H1 (cell line): Measurements from ENCODE around the gene OR2V1. TPM values are rescaled to one million over a fixed set of nuclear protein-coding genes. Genes with fewer than 3 reads are reported as not detected.

ENCODE experiments used
- CTCF ChIA-PET: fragments of 300-600 bp; sonication (Branson Sonifier 250); formaldehyde crosslinking; loops from one replicate; lab custom pipeline; 2021; ENCODE audit not compliant: partially characterized antibody; lab: Charles Lee
- POLR2A ChIA-PET: fragments of 300-600 bp; sonication (Branson Sonifier 250); formaldehyde crosslinking; loops from one replicate; lab custom pipeline; 2021; ENCODE audit warnings: inconsistent platforms; ENCODE audit not compliant: partially characterized antibody; lab: Charles Lee
- DNase-seq, 2 experiments: peaks; one replicate each; pipeline versions ENCODE4 v3.0.0 to v3.0.0-alpha.2; 2010 to 2022; ENCODE audit warnings: low spot score in 2 of 2, low read depth in 1 of 2, mixed read lengths in 1 of 2
- FAIRE-seq: peaks from 2 replicates; lab custom pipeline; 2011; peaks lifted over from hg19 to GRCh38; lab: Jason Lieb, UNC
- H2AFZ ChIP-seq: 2 replicates; pipeline ENCODE4 v1.8.1; 2012; ENCODE audit warnings: low read length, inconsistent platforms
- H2AK5ac ChIP-seq: 2 replicates; pipeline ENCODE4 v1.6.1; 2013; ENCODE audit warnings: low read depth, low read length
- H2BK120ac ChIP-seq: replicated peaks from 2 replicates; pipeline ENCODE3; 2013; ENCODE audit warnings: low read depth, low read length, inconsistent platforms
- H2BK12ac ChIP-seq: 2 replicates; pipeline ENCODE4 v1.6.1; 2013; ENCODE audit warnings: low read depth, low read length
- H2BK15ac ChIP-seq: 2 replicates; pipeline ENCODE4 v1.6.1; 2013; ENCODE audit warnings: low read length
- H2BK20ac ChIP-seq: 2 replicates; pipeline ENCODE4 v1.6.1; 2013; ENCODE audit warnings: low read length
- H2BK5ac ChIP-seq: 2 replicates; pipeline ENCODE4 v1.6.1; 2013; ENCODE audit warnings: low read depth, low read length
- H3K14ac ChIP-seq: 2 replicates; pipeline ENCODE4 v1.6.1; 2013; ENCODE audit warnings: inconsistent platforms; ENCODE audit not compliant: insufficient read length
- H3K18ac ChIP-seq: 2 replicates; pipeline ENCODE4 v1.6.1; 2013; ENCODE audit warnings: low read length; ENCODE audit errors: extremely low read depth
- H3K23ac ChIP-seq: 2 replicates; pipeline ENCODE4 v1.6.1; 2013; ENCODE audit warnings: inconsistent platforms; ENCODE audit not compliant: insufficient read length
- H3K23me2 ChIP-seq: 2 replicates; pipeline ENCODE4 v1.6.1; 2013; ENCODE audit warnings: low read depth, low read length
- H3K27ac ChIP-seq: 2 replicates; pipeline ENCODE4 v1.6.1; 2011; ENCODE audit warnings: low read depth, low read length, inconsistent platforms
- H3K27me3 ChIP-seq, 4 experiments: replicated peaks in 1 of 4; 1 replicate in 1 of 4; 2 replicates in 3 of 4; pipeline versions ENCODE4 v1.6.1 to v1.8.1; 2011 to 2013; ENCODE audit warnings: low read length in 3 of 4, mild to moderate bottlenecking in 3 of 4, inconsistent platforms in 2 of 4, mixed read lengths in 2 of 4, moderate library complexity in 1 of 4; ENCODE audit not compliant: control insufficient read depth in 3 of 4, insufficient read depth in 3 of 4; ENCODE audit errors: extremely low read depth in 1 of 4
- H3K36me3 ChIP-seq, 4 experiments: 2 replicates each; pipeline versions ENCODE4 v1.6.1 to v1.8.1; 2011 to 2013; ENCODE audit warnings: mild to moderate bottlenecking in 4 of 4, low read length in 3 of 4, moderate library complexity in 2 of 4, control low read depth in 1 of 4, inconsistent platforms in 1 of 4; ENCODE audit not compliant: insufficient read depth in 4 of 4, control insufficient read depth in 2 of 4
- H3K4ac ChIP-seq: replicated peaks from 2 replicates; pipeline ENCODE3; 2013; ENCODE audit warnings: low read length, low read depth, mixed read lengths, inconsistent platforms; ENCODE audit not compliant: insufficient read length
- H3K4me1 ChIP-seq, 4 experiments: replicated peaks in 1 of 4; 1 replicate in 1 of 4; 2 replicates in 3 of 4; pipeline versions ENCODE4 v1.6.1 to v1.8.1; 2011 to 2013; ENCODE audit warnings: low read length in 3 of 4, inconsistent platforms in 2 of 4, mixed read lengths in 1 of 4; ENCODE audit not compliant: insufficient read depth in 4 of 4, control insufficient read depth in 3 of 4
- H3K4me2 ChIP-seq, 2 experiments: 2 replicates each; pipeline versions ENCODE4 v1.6.1 to v1.8.1; 2011 to 2013; ENCODE audit warnings: low read depth in 2 of 2, low read length in 2 of 2, control low read depth in 1 of 2, inconsistent platforms in 1 of 2, mild to moderate bottlenecking in 1 of 2; ENCODE audit not compliant: insufficient read depth in 1 of 2
- H3K4me3 ChIP-seq, 4 experiments: fragments of 200-600, 300-600 bp in 1 of 4; sonication (generic), shearing (Covaris generic), sonication (Bioruptor Twin) in 1 of 4; 2 replicates each; pipeline versions ENCODE4 v1.5.1 to v1.8.1; 2011 to 2016; ENCODE audit warnings: low read length in 4 of 4, low read depth in 3 of 4, control low read depth in 2 of 4, inconsistent platforms in 2 of 4, mild to moderate bottlenecking in 2 of 4, mixed read lengths in 1 of 4, moderate library complexity in 1 of 4; ENCODE audit not compliant: insufficient read depth in 2 of 4; ENCODE audit errors: extremely low read depth in 1 of 4
- H3K56ac ChIP-seq: replicated peaks from 2 replicates; pipeline ENCODE3; 2013; ENCODE audit warnings: low read depth, mild to moderate bottlenecking, mixed read lengths, low read length, inconsistent platforms; ENCODE audit not compliant: insufficient read length
- H3K79me1 ChIP-seq: 2 replicates; pipeline ENCODE4 v1.6.1; 2013; ENCODE audit warnings: low read depth, low read length, control low read depth
- H3K79me2 ChIP-seq, 2 experiments: 2 replicates each; pipeline versions ENCODE4 v1.6.1 to v1.8.1; 2012 to 2013; ENCODE audit warnings: low read length in 2 of 2, mild to moderate bottlenecking in 2 of 2, inconsistent platforms in 1 of 2; ENCODE audit not compliant: insufficient read depth in 2 of 2, control insufficient read depth in 1 of 2
- H3K9ac ChIP-seq, 4 experiments: replicated peaks in 1 of 4; 1 replicate in 1 of 4; 2 replicates in 3 of 4; pipeline versions ENCODE4 v1.6.1 to v1.8.1; 2011 to 2013; ENCODE audit warnings: low read depth in 3 of 4, low read length in 3 of 4, control low read depth in 2 of 4, mild to moderate bottlenecking in 2 of 4, moderate library complexity in 2 of 4, inconsistent platforms in 1 of 4; ENCODE audit errors: extremely low read depth in 1 of 4
- H3K9me3 ChIP-seq, 2 experiments: 2 replicates each; pipeline versions ENCODE4 v1.6.1 to v1.8.1; 2012 to 2013; ENCODE audit warnings: mild to moderate bottlenecking in 2 of 2, moderate library complexity in 2 of 2, control low read depth in 1 of 2, inconsistent platforms in 1 of 2, low read depth in 1 of 2, low read length in 1 of 2, mixed read lengths in 1 of 2; ENCODE audit not compliant: insufficient read depth in 2 of 2
- H4K20me1 ChIP-seq, 2 experiments: replicated peaks in 1 of 2; 2 replicates each; pipeline versions ENCODE3 to v1.8.1; 2011 to 2013; ENCODE audit warnings: inconsistent platforms in 2 of 2, low read length in 2 of 2, mild to moderate bottlenecking in 1 of 2; ENCODE audit not compliant: insufficient read depth in 2 of 2, control insufficient read depth in 1 of 2
- H4K5ac ChIP-seq: 2 replicates; pipeline ENCODE4 v1.6.1; 2013; ENCODE audit warnings: low read length, low read depth, mixed read lengths, inconsistent platforms; ENCODE audit not compliant: insufficient read length
- H4K8ac ChIP-seq: 2 replicates; pipeline ENCODE4 v1.8.0; 2013; ENCODE audit warnings: mild to moderate bottlenecking, moderate library complexity, low read length, inconsistent platforms; ENCODE audit not compliant: insufficient read depth; ENCODE audit errors: extremely low read depth
- H4K91ac ChIP-seq: replicated peaks from 2 replicates; pipeline ENCODE3; 2013; ENCODE audit warnings: low read length, mixed read lengths, inconsistent platforms; ENCODE audit not compliant: insufficient read length
- BACH1 ChIP-seq: IDR thresholded peaks from 2 replicates; pipeline ENCODE4 v1.6.1; 2012; ENCODE audit warnings: low read length, improper control_type of control experiment
- E2F6 ChIP-seq: IDR thresholded peaks from 2 replicates; pipeline ENCODE4 v1.6.1; 2012; ENCODE audit warnings: inconsistent platforms
- MAX ChIP-seq: IDR thresholded peaks from 2 replicates; pipeline ENCODE4 v1.6.1; 2012; ENCODE audit warnings: inconsistent platforms
- PHF8 ChIP-seq: fragments of 200-600 bp; sonication (generic); conservative IDR thresholded peaks from 2 replicates; pipeline ENCODE4 v1.7.1; 2012; ENCODE audit warnings: low read depth, mild to moderate bottlenecking, inconsistent platforms, low read length, moderate library complexity
- TCF12 ChIP-seq: IDR thresholded peaks from 2 replicates; pipeline ENCODE4 v1.6.1; 2011; ENCODE audit warnings: low read depth, mild to moderate bottlenecking, low read length
- WGBS, 2 experiments: shearing (Covaris generic) in 1 of 2; methylation state at CpG; one replicate each; pipeline versions ENCODE4 v1.1.6 to v1.1.7; 2013 to 2015; ENCODE audit warnings: low lambda C conversion rate in 2 of 2, mixed read lengths in 2 of 2, inconsistent platforms in 1 of 2, low coverage in 1 of 2, missing lambda C conversion rate in 1 of 2; ENCODE audit not compliant: insufficient replicate concordance in 2 of 2, insufficient coverage in 1 of 2, insufficient read length in 1 of 2; ENCODE audit errors: extremely low coverage in 1 of 2, missing lambda C conversion rate in 1 of 2; 5-methylcytosine and 5-hydroxymethylcytosine counted together
- polyA plus RNA-seq, 7 experiments: library from polyadenylated mRNA; depleted of rRNA in 3 of 7; stranded (reverse) in 5 of 7; unstranded in 2 of 7; fragments of >200 nt in 5 of 7; fragments of 200-250 nt in 2 of 7; gene quantifications; 1 replicate in 5 of 7; 2 replicates in 1 of 7; 4 replicates in 1 of 7; pipeline versions ENCODE4 v1.2.1 to v1.2.3, GENCODE V29; 2011 to 2013; ENCODE audit warnings: missing spikeins in 2 of 7, mixed read lengths in 2 of 7
- total RNA-seq: library from RNA; stranded (reverse); fragmentation: NEBNext Ultra II Directional; extraction: Animal tissue kit (Norgen Biotek cat#: 25700); gene quantifications from 2 replicates; pipeline ENCODE4 v1.2.1, GENCODE V29; 2021

The OR2V1 gene
- total and polyA plus RNA-seq, 2 of the 8 experiments (the other 6 are each of a cell fraction or from before 2014, with no cell fraction given): not detected

DNA sequence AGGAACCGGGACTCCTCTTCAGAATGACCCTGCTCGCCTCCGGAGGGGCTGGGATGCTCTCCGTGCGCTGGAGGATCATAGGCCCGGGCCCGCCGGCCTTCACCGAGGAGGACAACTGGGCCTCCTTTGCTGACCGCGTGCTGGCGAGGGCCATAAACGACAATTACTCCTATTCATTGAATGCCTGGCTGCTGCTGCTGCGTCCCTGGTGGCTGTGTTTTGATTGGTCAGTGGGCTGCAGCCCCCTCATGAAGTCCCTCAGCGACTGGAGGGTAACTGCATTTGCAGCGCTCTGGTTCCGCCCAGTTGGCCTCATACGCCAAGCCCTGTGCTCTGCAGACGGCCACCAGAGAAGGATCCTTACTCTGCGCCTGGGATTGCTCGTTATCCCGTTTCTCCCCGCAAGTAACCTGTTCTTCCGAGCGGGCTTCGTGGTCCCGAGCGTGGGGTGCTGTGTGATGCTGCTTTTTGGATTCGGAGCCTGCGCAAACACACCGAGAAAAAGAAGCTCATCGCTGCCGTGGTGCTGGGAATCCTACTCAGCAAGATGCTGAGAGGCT, 16.6 kb downstream of the OR2V1 start:
- Histone ChIP-seq H3K56ac (no peak overlapping the region), H3K14ac (no peak overlapping the region), H3K23me2 (peaks cover 6% of the 10 kb centered on the region; the same call in 1 of the 2 replicates), H3K18ac (no peak overlapping the region), H3K36me3 (no peaks in the 10 kb centered on the region), H3K27me3 (peaks cover 12 to 41% (median 28%) of the 10 kb centered on the region in 4 experiments), H3K4me1 (peaks cover 2 to 13% (median 2%) of the 10 kb centered on the region in 4 experiments; a peak in 5 of 7 replicates), H2AFZ (peak overlapping the region; percentile 86), H2AK5ac (no peak overlapping the region), H3K27ac (no peak overlapping the region), H2BK120ac (no peak overlapping the region), H3K23ac (no peak overlapping the region), H2BK5ac (no peak overlapping the region), H3K79me2 (no peaks in the 10 kb centered on the region), H2BK12ac (no peak overlapping the region), H2BK20ac (no peak overlapping the region), H3K9ac (no peak overlapping the region; a peak in 1 of 7 replicates), H4K8ac (peak overlapping the region; percentile 16; the same call in 1 of the 2 replicates), H3K9me3 (peaks cover 0 to 5% of the 10 kb centered on the region in 2 experiments; a peak in 1 of 4 replicates), H3K4me3 (peak overlapping the region; percentile 41 to 56 (median 52); a peak in 7 of 8 replicates), H4K5ac (no peak overlapping the region), H3K4me2 (peak overlapping the region; percentile 70 to 88), H4K91ac (no peak overlapping the region), H3K79me1 (no peaks in the 10 kb centered on the region), H2BK15ac (no peak overlapping the region), H4K20me1 (no peaks in the 10 kb centered on the region), H3K4ac (no peak overlapping the region)
- DNase-seq (no peak), FAIRE-seq (no peak)
- 55% methylated on average over 33 of the region's 33 CpGs; no CpG with 5 or more reads in 1 of the 2 experiments for WGBS, 2 experiments
- POLR2A ChIA-PET: interaction anchor here (1.0 kb wide), 1 partner anchor 10 kb away, joined by 3 read pairs; no protein-coding TSS in a partner anchor
- peak; percentile 67; the same call in 1 of the 2 replicates for TF ChIP-seq E2F6
- TF ChIP-seq PHF8: no peak
- no peak for TF ChIP-seq TCF12
- TF ChIP-seq MAX: peak; percentile 81
- TF ChIP-seq BACH1: no peak
- CTCF ChIA-PET: interaction anchor here (1.2 to 1.3 kb wide), 2 partner anchors 58 to 324 kb away, joined by 3 to 5 read pairs; no protein-coding TSS in a partner anchor
